ENCODE results near the gene ZNF79. TPM values are rescaled to one million over a fixed set of nuclear protein-coding genes. Genes with fewer than 3 reads are reported as not detected.

Gene ZNF79
- total and polyA plus RNA-seq, 2 donors from 2014 or later: 2.1 to 9.1 TPM

DNA sequence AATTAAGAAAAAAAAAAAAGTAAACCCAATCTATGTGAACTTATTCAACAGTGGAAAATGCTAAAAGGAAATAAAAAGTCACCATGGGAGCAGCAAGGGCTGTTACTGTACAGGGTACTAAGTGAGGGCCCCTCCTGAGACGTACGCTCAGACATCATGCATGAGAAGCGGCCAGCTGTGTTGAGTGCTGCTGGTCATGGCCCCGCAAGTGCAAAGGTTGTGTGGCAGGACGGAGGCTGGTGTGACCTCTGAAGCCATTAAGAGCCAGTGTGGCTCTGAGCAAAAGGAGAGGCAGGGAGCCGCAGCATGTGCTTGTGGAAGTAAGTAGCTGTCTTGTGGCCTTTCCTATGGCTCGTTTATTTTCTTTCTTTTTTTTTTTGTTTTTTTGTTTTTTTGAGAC lies 3.1 kb upstream of the ZNF79 start:
- Histone ChIP-seq H3K27me3 (ENCODE audit: control insufficient read depth, insufficient read depth, low read length) (no peaks in the 10 kb centered on the region), H3K36me3 (ENCODE audit: control insufficient read depth in 2 of 3, insufficient read depth in 3 of 3, low read length in 3 of 3) (no peaks in the 10 kb centered on the region), H3K9ac (ENCODE audit: low read length in 3 of 3) (no peak overlapping the region), H3K4me3 (ENCODE audit: low read length in 3 of 3) (no peak overlapping the region), H3K9me3 (ENCODE audit: control insufficient read depth in 2 of 3, insufficient read depth in 1 of 3, low read length in 3 of 3) (no peaks in the 10 kb centered on the region), H3K27ac (ENCODE audit: low read depth in 2 of 2, low read length in 2 of 2) (no peak overlapping the region), H3K4me1 (ENCODE audit: control insufficient read depth in 2 of 3, insufficient read depth in 2 of 3, low read depth in 1 of 3, low read length in 3 of 3) (peaks cover 0 to 17% (median 15%) of the 10 kb centered on the region in 3 donors)
- FAIRE-seq (no peak), DNase-seq (peak in 1 of 5 donors; percentile 44)
- intact Hi-C loops (cut with DNase I): no loop called here
- TF ChIP-seq, protein P1, sequence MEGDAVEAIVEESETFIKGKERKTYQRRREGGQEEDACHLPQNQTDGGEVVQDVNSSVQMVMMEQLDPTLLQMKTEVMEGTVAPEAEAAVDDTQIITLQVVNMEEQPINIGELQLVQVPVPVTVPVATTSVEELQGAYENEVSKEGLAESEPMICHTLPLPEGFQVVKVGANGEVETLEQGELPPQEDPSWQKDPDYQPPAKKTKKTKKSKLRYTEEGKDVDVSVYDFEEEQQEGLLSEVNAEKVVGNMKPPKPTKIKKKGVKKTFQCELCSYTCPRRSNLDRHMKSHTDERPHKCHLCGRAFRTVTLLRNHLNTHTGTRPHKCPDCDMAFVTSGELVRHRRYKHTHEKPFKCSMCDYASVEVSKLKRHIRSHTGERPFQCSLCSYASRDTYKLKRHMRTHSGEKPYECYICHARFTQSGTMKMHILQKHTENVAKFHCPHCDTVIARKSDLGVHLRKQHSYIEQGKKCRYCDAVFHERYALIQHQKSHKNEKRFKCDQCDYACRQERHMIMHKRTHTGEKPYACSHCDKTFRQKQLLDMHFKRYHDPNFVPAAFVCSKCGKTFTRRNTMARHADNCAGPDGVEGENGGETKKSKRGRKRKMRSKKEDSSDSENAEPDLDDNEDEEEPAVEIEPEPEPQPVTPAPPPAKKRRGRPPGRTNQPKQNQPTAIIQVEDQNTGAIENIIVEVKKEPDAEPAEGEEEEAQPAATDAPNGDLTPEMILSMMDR (IDR thresholded peaks at IDR 0.05; ENCODE audit: borderline replicate concordance, extremely low read depth, insufficient read depth): no peak

DNA sequence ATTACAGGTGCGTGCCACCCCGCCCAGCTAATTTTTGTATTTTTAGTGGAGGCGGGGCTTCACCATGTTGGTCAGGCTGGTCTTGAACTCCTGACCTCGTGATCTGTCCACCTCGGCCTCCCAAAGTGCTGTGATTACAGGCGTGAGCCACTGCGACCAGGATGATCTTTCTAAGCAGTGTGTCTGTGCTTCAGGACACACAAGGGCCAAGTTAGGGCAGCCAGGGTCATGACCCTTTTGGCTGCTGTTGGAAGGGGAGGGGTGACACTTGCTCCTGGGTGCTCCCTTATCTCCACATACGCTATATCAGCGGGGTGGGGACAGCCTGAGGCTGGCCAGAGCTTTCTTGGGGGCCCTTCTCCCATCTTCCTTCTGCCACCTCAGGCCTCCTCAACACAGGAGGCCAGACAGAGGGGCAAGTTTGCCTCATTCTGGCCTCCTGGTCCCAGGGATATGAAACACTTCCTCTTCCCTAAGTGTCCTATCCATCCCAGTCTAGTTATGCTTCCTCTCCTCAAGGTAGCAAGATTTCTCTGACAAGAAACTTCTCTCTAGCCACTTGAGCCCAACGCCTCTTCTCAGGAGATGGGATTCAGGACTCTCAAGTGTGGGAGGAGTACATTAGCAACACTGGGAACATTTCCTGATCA lies 1.9 kb upstream of the ZNF79 start:
- DNase-seq (peak in 1 of 5 donors; percentile 47), FAIRE-seq (no peak)
- no peaks in the 10 kb centered on the region for H3K27me3 ChIP-seq (ENCODE audit: control insufficient read depth, insufficient read depth, low read length)
- TF ChIP-seq, protein P1 (IDR thresholded peaks at IDR 0.05; ENCODE audit: borderline replicate concordance, extremely low read depth, insufficient read depth): no peak
- H3K4me3 ChIP-seq (ENCODE audit: low read length in 3 of 3): peak overlapping the region in 1 of 3 donors; percentile 97
- H3K9me3 ChIP-seq (ENCODE audit: control insufficient read depth in 2 of 3, insufficient read depth in 1 of 3, low read length in 3 of 3): no peaks in the 10 kb centered on the region
- intact Hi-C loops (cut with DNase I): no loop called here
- no peak overlapping the region for H3K9ac ChIP-seq (ENCODE audit: low read length in 3 of 3)
- H3K27ac ChIP-seq (ENCODE audit: low read depth in 2 of 2, low read length in 2 of 2): no peak overlapping the region
- H3K36me3 ChIP-seq (ENCODE audit: control insufficient read depth in 2 of 3, insufficient read depth in 3 of 3, low read length in 3 of 3): no peaks in the 10 kb centered on the region
- peaks cover 0 to 17% (median 15%) of the 10 kb centered on the region in 3 donors for H3K4me1 ChIP-seq (ENCODE audit: control insufficient read depth in 2 of 3, insufficient read depth in 2 of 3, low read depth in 1 of 3, low read length in 3 of 3)

DNA sequence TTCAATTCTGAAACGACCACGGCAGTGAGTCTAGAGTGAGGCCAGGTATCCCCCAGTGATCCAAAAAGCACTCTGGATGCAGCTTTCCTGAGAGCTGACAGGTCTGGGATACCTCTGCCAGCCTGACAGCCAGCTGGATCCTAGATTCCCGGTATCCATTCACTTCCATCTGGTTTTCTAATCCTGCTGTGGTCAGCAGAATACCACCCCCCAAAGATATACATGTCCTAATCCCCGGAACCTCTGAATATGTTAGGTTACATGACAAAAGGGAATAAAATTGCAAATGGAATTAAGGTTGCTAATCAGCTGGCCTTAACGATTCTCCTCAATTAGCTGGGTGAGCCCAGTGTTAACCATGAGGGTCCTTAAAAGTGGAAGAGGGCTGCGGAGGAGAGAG lies 1.4 kb upstream of the ZNF79 start:
- H3K4me3 ChIP-seq (ENCODE audit: low read length in 3 of 3): peak overlapping the region in 2 of 3 donors; percentile 86 to 97
- H3K9ac ChIP-seq (ENCODE audit: low read length in 3 of 3): peak overlapping the region in 1 of 3 donors; percentile 93
- no peaks in the 10 kb centered on the region for H3K36me3 ChIP-seq (ENCODE audit: control insufficient read depth in 2 of 3, insufficient read depth in 3 of 3, low read length in 3 of 3)
- no peak for FAIRE-seq
- DNase-seq: no peak
- H3K9me3 ChIP-seq (ENCODE audit: control insufficient read depth in 2 of 3, insufficient read depth in 1 of 3, low read length in 3 of 3): no peaks in the 10 kb centered on the region
- no peak overlapping the region for H3K27ac ChIP-seq (ENCODE audit: low read depth in 2 of 2, low read length in 2 of 2)
- H3K27me3 ChIP-seq (ENCODE audit: control insufficient read depth, insufficient read depth, low read length): no peaks in the 10 kb centered on the region
- intact Hi-C loops (cut with DNase I): no loop called here
- H3K4me1 ChIP-seq (ENCODE audit: control insufficient read depth in 2 of 3, insufficient read depth in 2 of 3, low read depth in 1 of 3, low read length in 3 of 3): peaks cover 0 to 17% (median 15%) of the 10 kb centered on the region in 3 donors
- TF ChIP-seq, protein P1 (IDR thresholded peaks at IDR 0.05; ENCODE audit: borderline replicate concordance, extremely low read depth, insufficient read depth): no peak
